Activated CD4-positive, alpha-beta T cell treated with anti-CD3 and anti-CD28 coated beads, Interleukin-2, amount 50 U/mL, for 4 hours (primary cell): ENCODE results near the gene SELPLG.
"Not testable (repeated sequence)": the region's sequence is repeated elsewhere in the genome, so short reads cannot be mapped to it uniquely, and the experiment has no call there.

Source experiments
- DNase-seq, 2 experiments: peaks; one replicate each; pipeline ENCODE4 v3.0.0-alpha.2; 2020

The SELPLG gene

GRCh38 chr12:108637222-108637971 lies 3.7 kb upstream of the SELPLG start:
- DNase-seq, result no peak

- DNase-seq, result no peak
Measured at GRCh38 chr12:108635997-108636808, 2.5 kb upstream of the SELPLG start.

DNA sequence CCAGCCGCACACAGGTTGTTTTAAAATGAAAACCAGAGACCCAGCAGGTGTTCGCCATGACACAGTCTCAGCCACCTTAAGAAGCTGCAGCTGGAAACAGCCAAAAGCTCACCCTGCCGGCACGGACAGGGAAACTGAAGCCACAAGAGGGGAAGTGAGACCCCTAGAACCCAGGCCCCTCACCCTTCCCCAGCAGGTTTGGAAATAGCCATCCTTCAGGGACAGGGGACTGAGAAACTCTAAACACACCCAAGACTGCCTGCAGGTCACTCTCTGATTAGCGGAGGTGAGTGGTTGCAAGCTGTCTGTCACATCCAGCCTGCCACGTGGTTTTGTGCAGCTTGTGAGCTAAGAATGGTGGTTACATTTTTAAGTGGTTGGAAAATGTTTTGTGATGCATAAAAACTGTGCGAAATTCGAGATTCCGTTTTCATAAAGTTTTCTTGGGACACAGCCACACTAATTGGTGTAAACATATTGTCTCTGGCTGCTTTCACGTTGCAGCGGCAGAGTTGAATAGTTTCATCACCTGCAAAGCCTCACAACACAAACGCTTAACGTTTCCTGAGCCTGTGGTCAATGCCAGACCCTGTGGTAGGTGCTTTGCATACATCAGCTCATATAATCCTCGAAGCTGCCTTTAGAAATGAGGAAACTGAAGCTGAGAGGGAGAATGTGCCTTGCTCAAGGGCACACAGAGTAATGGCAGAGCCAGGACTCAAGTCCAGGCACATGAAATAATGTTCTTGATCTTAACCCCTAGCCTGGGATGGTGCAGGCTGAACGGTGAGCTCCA lies 1.7 kb upstream of the SELPLG start:
- peak in 1 of 2 experiments; percentile 35 for DNase-seq

GRCh38 chr12:108634341-108634751 lies 652 bp upstream of the SELPLG start:
- peak in 1 of 2 experiments; percentile 34 for DNase-seq

DNA sequence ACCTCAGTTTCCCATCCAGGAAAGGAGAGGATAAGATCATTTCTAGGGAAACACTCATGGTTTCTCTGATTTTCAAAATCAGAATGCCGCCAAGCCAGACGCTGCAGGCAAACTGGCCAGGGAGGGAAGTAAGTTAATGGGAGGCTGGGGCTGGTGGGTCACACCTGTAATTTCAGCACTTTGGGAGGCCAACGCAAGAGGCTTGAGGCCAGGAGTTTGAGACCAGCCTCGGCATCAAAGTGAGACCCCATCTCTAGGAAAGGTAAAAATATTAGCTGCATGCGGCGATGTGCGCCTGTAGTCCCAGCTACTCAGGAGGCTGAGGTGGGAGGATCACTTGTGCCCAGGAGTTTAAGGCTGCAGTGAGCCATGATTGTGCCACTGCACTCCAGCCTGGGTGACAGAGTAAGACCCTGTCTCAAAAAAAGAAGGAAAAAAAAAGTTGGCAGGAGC lies 587 bp downstream of the SELPLG start:
- DNase-seq, result no peak

DNA sequence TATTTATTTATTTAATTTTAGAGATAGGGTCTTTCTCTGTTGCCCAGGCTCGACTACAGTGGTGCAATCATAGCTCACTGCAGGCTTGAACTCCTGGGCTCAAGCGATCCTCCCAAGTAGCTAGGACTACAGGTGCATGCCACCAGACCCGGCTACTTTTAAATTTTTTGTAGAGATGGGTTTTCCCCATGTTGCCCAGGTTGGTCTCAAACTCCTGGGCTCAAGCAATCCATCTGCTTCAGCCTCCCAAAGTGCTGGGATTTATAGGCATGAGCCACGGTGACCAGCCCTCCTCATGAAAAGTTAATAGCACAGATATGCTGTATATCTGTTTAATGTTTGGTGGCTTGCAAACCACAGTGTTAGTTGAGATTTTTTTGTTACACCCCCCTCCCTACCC lies 2.4 kb downstream of the SELPLG start:
- not testable (repeated sequence) for DNase-seq

DNA sequence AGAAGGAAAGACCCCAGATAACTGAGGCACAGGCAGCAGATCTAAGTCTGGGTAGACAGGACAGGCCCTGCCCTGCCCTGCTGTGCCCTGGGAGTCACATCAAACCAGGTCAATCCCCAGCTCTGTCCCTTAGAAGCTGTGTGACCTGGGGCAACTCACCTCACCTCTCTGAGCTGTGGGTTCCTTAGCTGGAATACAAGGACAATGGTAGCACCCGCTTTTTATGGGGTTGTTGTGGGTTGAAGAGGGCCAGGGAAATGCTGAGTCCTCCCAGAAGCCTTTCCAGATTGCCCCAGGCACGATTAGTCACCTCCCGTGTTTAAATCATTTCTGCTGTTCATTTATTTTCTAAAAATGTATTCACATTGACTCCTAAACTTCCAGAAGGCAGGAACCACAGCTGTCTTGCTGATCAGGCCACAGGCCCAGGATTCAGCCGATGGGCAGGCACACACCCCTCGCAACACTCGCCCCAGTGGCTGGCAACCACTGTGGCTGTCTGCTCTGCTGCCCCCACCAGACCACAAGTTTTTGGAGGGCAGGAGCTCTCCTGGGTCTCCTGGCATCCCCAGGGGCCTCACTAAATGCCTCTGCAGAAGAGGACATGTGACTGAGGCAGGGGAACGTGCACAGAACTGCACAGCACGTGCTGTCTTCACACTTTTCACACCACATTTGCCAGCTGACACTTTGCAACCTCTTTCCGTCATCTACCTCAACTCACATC lies 3.0 kb downstream of the SELPLG start:
- DNase-seq, result no peak

GRCh38 chr12:108629824-108630476 lies 3.7 kb downstream of the SELPLG start:
- DNase-seq, result peak; percentile 53

- DNase-seq, result no peak
Measured at GRCh38 chr12:108629151-108629550, 4.5 kb downstream of the SELPLG start.

DNA sequence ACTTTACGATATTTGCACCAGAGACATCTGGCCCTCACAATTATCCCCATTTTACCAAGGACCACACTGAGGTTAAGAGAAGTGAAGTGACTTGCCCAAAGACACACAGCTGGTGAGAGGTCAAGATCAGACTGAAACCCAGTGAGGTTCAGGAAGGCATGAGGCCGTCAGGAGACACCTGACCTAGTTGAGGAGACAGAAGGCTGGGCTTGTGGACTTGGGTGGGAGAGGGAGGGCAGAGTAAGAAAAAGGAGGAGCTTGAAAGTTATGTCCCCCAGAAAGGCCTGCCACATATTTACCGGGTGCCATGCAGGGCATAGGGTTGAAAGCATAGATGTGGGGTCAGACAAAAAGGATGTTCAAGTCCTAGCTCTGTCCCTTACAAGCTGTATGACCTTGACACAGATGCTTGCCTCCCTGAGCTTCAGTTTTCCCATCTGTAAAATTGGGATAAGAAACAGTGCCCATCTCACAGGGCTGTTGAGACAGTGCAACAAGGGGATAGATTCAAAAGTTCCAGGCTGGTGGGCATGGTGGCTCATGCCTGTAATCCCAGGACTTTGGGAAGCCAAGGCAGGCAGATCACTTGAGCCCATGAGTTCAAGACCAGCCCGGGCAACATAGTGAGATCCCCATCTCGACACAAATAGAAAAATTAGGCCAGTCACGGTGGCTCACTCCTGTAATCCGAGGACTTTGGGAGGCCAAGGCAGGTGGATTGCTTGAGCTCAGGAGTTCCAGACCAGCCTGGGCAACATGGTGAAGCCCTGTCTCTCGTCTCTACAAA lies 6.4 kb downstream of the SELPLG start:
- DNase-seq, result no peak

- no peak for DNase-seq
Measured at GRCh38 chr12:108625228-108625627, 8.5 kb downstream of the SELPLG start.

- DNase-seq, result no peak
Measured at GRCh38 chr12:108623577-108623976, 10.1 kb downstream of the SELPLG start.

DNA sequence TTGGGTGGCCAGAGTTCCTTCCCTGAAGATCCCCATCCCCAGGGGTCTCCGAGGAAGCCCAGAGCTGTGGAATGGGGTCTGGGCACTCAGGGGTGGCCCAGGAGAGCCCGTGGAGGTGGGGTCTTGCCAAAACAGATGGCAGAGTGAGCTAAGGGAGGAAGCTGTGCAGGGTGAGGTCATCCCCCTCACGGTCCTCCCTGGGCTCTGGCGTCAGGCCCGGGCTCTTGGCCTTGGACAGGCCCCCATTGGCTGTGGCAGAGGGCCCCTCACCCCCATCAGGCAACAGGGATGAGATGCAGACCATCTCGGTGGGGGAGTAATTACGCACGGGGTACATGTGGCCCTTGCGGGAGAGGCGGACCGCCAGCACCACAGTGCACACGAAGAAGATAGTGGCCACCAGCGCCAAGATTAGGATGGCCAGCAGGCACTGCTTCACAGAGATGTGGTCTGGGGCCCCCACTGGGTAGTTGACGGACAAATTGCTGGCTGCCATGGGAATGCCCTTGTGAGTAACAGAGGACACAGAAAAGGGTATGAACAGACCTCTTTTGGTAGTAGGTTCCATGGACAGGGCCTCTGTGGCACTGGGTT lies 10.7 kb downstream of the SELPLG start:
- no peak for DNase-seq

GRCh38 chr12:108622421-108622820 lies 11.3 kb downstream of the SELPLG start:
- DNase-seq, result no peak

- no peak for DNase-seq
Measured at GRCh38 chr12:108621161-108621560, 12.5 kb downstream of the SELPLG start.

DNA sequence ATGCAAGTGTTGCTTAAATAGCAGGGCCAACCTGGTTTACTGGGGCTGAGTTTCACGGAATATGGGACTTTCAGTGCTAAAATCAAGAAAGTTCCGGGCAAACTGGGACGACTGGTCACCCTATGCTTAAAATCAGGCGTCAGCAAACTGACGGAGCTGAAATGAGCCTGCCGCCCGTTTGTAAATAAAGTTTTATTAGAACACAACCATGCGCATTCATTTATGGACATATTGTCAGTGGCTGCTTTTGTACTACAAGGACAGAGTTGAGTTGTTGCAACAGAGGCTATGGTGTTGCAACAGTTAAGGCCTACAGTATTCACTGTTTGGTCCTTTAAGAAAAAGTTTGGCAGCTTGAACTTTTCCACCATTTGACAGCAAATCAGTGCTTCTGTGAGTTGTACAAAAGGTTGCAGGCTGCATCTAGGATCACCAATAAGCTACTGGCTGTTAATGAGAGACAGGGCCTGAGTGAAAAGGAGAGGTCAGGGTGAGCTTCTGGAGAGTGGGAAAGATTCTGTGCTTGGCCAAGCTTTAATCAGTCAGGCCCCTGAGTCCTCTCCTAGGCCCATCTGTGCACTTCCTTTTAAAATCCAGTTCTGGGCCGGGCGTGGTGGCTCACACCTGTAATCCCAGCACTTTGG lies 13.3 kb downstream of the SELPLG start:
- DNase-seq, result no peak

GRCh38 chr12:108619369-108620160 lies 14.1 kb downstream of the SELPLG start:
- DNase-seq, result no peak

GRCh38 chr12:108618953-108619274 lies 14.8 kb downstream of the SELPLG start:
- not testable (repeated sequence) for DNase-seq
